ENCODE measurements around the gene VSIG10L2.

Gene VSIG10L2

GRCh38 chr11:125948278-125949051 lies 2.6 kb downstream of the VSIG10L2 start:
- no peak for DNase-seq

DNA sequence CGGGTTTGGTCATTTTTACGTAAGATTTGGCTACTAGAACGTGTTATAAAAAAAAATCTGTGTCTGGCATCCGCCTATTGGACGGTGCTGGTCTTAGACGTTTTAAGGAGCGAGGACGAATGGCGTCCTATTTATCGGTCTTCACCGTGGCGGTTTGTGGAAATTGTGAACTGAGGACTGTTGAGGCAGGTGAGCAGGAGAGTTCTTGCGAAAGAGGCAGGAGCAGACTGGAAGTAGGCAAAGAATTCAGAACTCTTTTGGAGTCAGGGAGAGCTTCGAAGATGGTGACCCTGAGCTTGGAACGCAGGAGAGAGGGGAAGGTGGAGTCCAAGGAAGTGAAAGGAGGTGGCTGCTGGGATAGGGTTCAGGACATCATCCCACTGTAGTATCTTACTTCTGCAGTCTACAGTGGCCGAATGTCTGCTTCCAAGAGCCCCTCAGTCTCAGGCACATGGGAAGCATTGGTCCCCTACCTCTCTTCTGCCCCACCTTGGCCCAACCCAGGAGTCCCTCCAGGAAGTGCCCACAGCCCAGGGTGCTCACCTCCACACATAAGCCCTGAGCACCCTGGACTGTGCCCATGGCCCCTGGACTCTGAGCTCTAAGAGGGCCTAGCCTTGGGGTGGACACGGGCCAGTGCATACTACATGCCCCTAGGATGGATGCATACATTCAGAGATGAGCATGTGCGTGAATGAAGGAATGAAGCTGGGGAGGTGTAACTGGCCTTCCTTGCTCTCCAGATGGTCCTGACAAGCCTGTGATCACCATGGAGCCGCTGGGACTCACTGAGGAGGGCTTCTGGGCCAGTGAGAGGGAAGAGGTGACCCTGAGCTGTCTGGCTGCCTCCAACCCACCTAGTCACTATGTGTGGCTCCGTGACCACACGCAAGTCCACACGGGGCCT lies 3.7 kb downstream of the VSIG10L2 start:
- DNase-seq, result no peak

DNA sequence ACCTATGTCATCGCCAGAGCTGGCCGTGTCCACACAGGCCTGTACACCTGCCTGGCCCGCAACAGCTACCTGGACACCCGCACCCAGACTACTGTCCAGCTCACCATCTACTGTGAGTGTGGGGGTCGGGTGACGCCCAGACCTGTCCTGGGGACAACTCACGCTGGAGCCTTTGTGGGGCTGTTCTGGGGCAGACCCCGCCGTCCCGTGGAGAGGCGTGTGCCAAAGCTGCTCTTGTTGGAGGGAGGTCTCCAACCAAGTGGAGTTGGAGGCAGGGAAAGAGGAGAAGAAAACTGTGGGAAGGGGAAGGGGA lies 4.3 kb downstream of the VSIG10L2 start:
- no peak for DNase-seq

DNA sequence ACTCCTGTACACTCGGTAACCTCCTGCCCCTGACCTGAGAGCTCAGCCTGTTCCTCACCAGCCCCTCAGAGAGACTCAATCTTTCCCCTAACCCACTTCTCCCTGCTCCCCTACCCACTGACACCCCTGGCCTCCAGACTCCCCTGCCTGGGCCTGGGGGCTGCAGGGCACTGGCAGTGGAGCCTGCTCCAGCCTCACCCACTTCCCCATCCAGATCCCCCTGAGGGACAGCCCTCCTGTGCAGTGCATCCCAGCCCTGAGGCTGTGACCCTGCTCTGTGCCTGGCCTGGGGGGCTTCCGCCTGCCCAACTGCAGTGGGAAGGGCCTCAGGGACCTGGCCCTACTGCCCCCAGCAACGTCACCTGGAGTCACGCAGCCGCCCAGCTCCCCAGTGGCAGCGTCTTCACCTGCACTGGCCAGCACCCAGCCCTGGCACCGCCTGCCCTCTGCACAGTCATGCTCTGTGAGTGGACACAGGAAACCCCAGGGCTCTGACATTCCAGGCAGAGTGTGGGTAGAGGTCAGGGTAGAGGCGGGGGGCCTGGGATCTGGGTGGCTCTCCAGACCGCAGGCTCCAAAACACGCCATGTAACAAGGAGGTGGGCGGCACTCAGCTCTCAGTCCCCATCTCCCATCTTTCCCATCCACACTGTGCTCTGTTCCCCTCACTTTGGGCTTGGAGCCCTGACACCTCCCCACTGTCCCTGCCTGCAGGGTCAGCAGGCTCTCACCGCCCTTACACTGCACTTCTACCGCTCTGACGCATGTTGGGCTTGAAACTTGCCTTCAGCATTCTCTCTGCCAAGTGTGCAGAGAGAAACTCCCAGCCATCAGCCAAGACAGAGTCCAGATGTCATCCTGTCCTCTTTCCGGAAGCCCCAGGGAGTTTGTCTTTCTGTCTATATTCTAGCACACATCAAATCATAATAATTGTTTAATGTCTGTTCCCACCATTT lies 5.1 kb downstream of the VSIG10L2 start:
- DNase-seq, result no peak

DNA sequence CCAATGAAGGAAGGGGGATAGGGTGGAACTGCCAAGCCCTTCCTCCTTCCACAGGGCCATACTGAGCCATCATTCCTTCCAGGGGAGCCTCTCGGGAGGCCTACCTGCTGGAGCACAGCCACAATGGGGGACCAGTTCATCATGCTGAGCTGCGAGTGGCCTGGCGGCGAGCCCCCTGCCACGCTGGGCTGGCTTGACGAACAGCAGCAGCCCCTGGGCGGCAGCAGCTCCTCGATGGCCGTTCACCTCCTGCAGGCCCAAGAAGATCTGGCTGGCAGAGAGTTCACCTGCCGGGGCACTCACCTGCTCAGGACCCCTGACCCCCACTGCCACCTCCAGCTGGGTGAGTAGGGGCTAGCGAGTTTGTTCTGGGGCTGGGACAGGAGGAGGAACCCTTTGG lies 5.9 kb downstream of the VSIG10L2 start:
- no peak for DNase-seq

- no peak for DNase-seq
Observed at GRCh38 chr11:125952559-125952958, 6.7 kb downstream of the VSIG10L2 start.

DNA sequence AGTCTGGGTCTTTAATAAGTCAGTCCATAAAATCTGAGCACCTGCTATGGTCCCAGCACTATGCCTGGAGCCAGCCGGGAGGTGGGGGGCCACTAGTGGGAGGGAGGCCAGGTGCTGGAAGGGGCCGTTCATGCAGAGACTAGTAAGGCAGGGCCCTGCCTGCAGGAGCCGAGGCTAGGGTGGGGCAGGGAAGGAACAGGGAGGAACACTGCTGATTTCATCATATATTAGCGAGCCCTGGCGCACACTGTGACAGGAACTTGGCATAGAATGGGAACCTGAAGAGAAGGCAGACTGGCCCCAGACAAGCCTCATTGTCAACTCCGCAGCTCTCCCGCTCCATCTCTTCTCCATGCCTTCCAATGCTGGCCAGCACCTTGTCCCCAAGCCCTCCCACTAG lies 7.1 kb downstream of the VSIG10L2 start:
- peak; percentile 60 for DNase-seq

- DNase-seq, result no peak
Observed at GRCh38 chr11:125953401-125953935, 7.6 kb downstream of the VSIG10L2 start.

GRCh38 chr11:125954123-125954944 lies 8.5 kb downstream of the VSIG10L2 start:
- DNase-seq, result no peak

DNA sequence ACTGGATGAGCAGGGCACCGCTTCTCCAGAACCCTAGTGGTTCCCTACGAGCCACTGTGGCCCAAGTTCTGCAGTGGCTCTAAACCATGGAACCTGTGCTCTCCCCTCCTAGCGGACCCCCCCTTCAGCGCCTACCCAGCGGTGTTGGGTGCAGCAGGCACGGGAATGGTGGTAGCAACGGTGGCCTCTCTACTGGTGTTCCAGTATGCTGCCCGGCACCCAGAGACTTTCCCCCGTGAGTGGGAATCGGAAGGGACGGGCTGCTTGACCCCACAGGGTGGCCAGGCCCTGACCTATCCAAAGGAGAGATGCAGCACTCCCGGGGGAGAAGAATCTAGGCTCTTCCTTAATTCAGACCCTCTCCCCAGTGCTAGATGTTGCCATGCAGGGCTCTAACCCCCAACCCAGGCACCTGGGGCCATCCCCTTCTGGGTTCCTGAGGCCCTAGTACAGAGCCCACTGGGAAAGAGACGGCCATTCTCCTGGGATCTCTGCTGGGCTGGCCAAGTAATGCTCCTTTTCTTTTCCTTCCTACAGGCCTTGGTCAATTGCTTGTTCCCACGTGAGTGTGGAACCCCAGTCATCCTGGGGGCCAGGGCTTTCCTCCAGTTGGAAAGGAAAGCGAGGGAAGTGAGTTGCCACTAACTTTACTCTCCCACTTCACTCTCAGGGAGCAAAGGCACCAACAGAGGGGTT lies 9.2 kb downstream of the VSIG10L2 start:
- no peak for DNase-seq

- no peak for DNase-seq
Observed at GRCh38 chr11:125955856-125956255, 10.0 kb downstream of the VSIG10L2 start.

GRCh38 chr11:125956391-125957134 lies 10.7 kb downstream of the VSIG10L2 start:
- DNase-seq, result no peak

GRCh38 chr11:125957618-125958332 lies 11.9 kb downstream of the VSIG10L2 start:
- no peak for DNase-seq

- no peak for DNase-seq
Observed at GRCh38 chr11:125958872-125959400, 13.1 kb downstream of the VSIG10L2 start.

DNA sequence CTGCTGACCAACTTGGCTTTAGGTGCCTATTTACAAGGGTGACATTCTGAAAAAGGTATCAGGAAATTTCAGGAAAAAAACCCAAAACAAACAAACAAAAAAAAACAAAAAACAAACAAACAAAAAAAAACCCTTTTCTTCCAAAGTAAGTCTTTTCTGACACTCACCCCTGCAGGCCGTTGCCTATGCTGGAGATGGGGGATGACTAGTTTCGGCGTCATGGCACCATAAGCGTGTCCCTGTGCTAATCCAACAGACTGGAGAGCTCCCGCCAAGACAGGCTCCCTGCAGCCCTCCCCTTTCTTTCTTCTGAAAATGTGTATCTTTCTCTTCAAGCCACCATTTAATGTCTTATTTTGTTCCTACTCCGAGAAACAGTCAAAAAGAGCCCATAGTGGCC lies 13.7 kb downstream of the VSIG10L2 start:
- no peak for DNase-seq

- DNase-seq, result no peak
Observed at GRCh38 chr11:125959931-125960330, 14.1 kb downstream of the VSIG10L2 start.

DNA sequence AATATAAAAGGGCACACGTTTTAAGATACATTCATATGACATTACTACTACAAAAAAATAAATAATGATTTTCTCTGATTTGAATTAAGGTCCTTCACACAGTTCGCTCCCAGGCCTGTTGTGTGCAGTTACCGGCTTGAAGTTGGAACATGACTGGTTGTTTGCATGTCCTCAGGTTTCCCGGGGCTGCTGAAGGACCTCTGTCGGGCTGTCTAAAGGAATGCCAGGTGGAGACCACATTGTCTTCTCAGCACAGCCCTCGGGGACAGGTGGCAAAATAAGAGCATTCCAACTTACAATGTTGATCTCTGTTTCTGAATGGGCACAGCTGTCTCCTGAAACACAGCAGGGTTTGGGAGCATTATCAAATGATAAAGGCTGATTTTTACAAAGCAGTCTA lies 14.9 kb downstream of the VSIG10L2 start:
- no peak for DNase-seq

GRCh38 chr11:125967515-125967914 lies 21.7 kb downstream of the VSIG10L2 start:
- DNase-seq, result no peak

- no peak for DNase-seq
Observed at GRCh38 chr11:125968354-125968753, 22.5 kb downstream of the VSIG10L2 start.

- DNase-seq, result no peak
Observed at GRCh38 chr11:125971618-125972017, 25.8 kb downstream of the VSIG10L2 start.
